ENCODE data around the gene CTXN1.

GRCh38 chr19:7961920-7962626 is 36.1 kb upstream of the CTXN1 start:
- TF ChIP-seq CTCF (IDR thresholded peaks at IDR 0.05), result no peak
- TF ChIP-seq CHD2 (IDR thresholded peaks at IDR 0.05; ENCODE audit: low read length, partially characterized antibody), result no peak
- TF ChIP-seq GABPA (IDR thresholded peaks at IDR 0.05; ENCODE audit: low read depth), result no peak
- TF ChIP-seq PBX3 (IDR thresholded peaks at IDR 0.05), result no peak
- no peak for TF ChIP-seq RCOR1 (IDR thresholded peaks at IDR 0.05; ENCODE audit: low read length)
- no peak for TF ChIP-seq TEAD4 (IDR thresholded peaks at IDR 0.05; ENCODE audit: borderline replicate concordance, insufficient read depth)
- no peak for TF ChIP-seq YY1 (IDR thresholded peaks at IDR 0.05; ENCODE audit: low read depth)
- TF ChIP-seq EP300 (IDR thresholded peaks at IDR 0.05; ENCODE audit: borderline replicate concordance in 1 of 2, low read depth in 1 of 2, low read length in 1 of 2), result no peak
- no peak for TF ChIP-seq NFIC (IDR thresholded peaks at IDR 0.05; ENCODE audit: borderline replicate concordance)
- no peak for TF ChIP-seq POLR2AphosphoS5 (IDR thresholded peaks at IDR 0.05; ENCODE audit: low read depth, low read length)
- no peak for TF ChIP-seq REST (IDR thresholded peaks at IDR 0.05; ENCODE audit: low read depth, low read length)
- no peak for TF ChIP-seq ZBTB33 (IDR thresholded peaks at IDR 0.05; ENCODE audit: borderline replicate concordance, low read depth)

Data from SK-N-SH (cell line).